Progenitor cell of endocrine pancreas (in vitro differentiated cells): Measurements from ENCODE around the gene CELSR3. TPM values are rescaled to one million over a fixed set of nuclear protein-coding genes. Genes with fewer than 3 reads are reported as not detected.

ENCODE experiments used
- DNase-seq: peaks from one replicate; pipeline ENCODE4 v3.0.0; 2021; ENCODE audit warnings: low spot score; ENCODE audit not compliant: unreplicated experiment
- H3K27ac Mint-ChIP-seq: 2 replicates; pipeline ENCODE4 v1.8.0; 2021; ENCODE audit warnings: mild to moderate bottlenecking, moderate library complexity, mixed read lengths
- H3K27me3 Mint-ChIP-seq: 2 replicates; pipeline ENCODE4 v1.8.0; 2021; ENCODE audit warnings: mixed read lengths
- H3K36me3 Mint-ChIP-seq: 2 replicates; pipeline ENCODE4 v1.8.0; 2022; ENCODE audit warnings: mixed read lengths; ENCODE audit not compliant: insufficient read depth
- H3K4me1 Mint-ChIP-seq: 2 replicates; pipeline ENCODE4 v1.8.0; 2021; ENCODE audit warnings: low read depth, mixed read lengths
- H3K4me3 Mint-ChIP-seq: 2 replicates; pipeline ENCODE4 v1.8.0; 2021; ENCODE audit warnings: low read depth, mild to moderate bottlenecking, moderate library complexity, mixed read lengths
- H3K9me3 Mint-ChIP-seq: 2 replicates; pipeline ENCODE4 v1.8.0; 2021; ENCODE audit warnings: low read depth, mixed read lengths
- total RNA-seq: library from RNA; stranded (reverse); gene quantifications from 2 replicates; pipeline ENCODE4 v1.2.1, GENCODE V29; 2021
- TF ChIP-seq, protein P1 (sequence below): fragments of 200-600 bp; sonication (generic); IDR thresholded peaks from one replicate; pipeline ENCODE4 v1.5.0; 2021; ENCODE audit warnings: antibody characterized with exemption, mild to moderate bottlenecking; ENCODE audit not compliant: unreplicated experiment

CELSR3 gene
- total RNA-seq, 1 donor from 2014 or later = 14.9 TPM

DNA sequence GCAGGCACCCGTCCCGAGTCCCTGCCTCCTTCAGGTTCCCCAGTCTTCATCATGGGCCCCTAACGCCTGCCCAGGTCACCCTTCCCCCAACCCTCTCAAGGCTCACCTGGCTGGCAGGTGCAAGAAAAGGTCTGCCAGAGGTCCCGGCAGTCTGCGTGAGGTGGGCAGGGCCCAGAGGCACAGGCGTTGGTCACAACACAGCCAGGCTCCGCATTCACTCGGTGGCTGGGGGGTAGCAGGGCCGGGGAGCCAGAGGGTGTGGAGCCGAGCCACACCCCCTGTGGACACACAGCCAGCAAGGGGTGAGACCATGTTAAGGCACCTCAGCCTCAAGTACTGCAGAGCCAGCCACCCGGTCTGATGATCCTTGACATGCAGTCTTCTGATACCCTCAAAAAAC, 10.9 kb downstream of the CELSR3 start:
- peaks cover 2% of the 10 kb centered on the region for H3K36me3 Mint-ChIP-seq
- DNase-seq = no peak
- TF ChIP-seq, protein P1, sequence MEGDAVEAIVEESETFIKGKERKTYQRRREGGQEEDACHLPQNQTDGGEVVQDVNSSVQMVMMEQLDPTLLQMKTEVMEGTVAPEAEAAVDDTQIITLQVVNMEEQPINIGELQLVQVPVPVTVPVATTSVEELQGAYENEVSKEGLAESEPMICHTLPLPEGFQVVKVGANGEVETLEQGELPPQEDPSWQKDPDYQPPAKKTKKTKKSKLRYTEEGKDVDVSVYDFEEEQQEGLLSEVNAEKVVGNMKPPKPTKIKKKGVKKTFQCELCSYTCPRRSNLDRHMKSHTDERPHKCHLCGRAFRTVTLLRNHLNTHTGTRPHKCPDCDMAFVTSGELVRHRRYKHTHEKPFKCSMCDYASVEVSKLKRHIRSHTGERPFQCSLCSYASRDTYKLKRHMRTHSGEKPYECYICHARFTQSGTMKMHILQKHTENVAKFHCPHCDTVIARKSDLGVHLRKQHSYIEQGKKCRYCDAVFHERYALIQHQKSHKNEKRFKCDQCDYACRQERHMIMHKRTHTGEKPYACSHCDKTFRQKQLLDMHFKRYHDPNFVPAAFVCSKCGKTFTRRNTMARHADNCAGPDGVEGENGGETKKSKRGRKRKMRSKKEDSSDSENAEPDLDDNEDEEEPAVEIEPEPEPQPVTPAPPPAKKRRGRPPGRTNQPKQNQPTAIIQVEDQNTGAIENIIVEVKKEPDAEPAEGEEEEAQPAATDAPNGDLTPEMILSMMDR = no peak
- H3K27ac Mint-ChIP-seq = no peak overlapping the region
- no peak overlapping the region for H3K4me3 Mint-ChIP-seq
- H3K9me3 Mint-ChIP-seq = no peaks in the 10 kb centered on the region
- peaks cover 4% of the 10 kb centered on the region for H3K4me1 Mint-ChIP-seq
- peaks cover 3% of the 10 kb centered on the region for H3K27me3 Mint-ChIP-seq

- Mint-ChIP-seq H3K36me3 (peaks cover 2% of the 10 kb centered on the region), H3K4me3 (no peak overlapping the region), H3K27me3 (peaks cover 3% of the 10 kb centered on the region), H3K4me1 (peaks cover 4% of the 10 kb centered on the region), H3K27ac (no peak overlapping the region), H3K9me3 (no peaks in the 10 kb centered on the region)
- DNase-seq = no peak
- TF ChIP-seq, protein P1 = no peak
Observed at GRCh38 chr3:48650723-48651122, 12.0 kb downstream of the CELSR3 start.

GRCh38 chr3:48648188-48648850, 14.4 kb downstream of the CELSR3 start:
- Mint-ChIP-seq H3K36me3 (peaks cover 2% of the 10 kb centered on the region), H3K27me3 (no peaks in the 10 kb centered on the region), H3K4me3 (no peak overlapping the region), H3K9me3 (no peaks in the 10 kb centered on the region), H3K4me1 (peaks cover 4% of the 10 kb centered on the region), H3K27ac (no peak overlapping the region)
- TF ChIP-seq, protein P1 = no peak
- no peak for DNase-seq

- H3K4me1 Mint-ChIP-seq = peaks cover 4% of the 10 kb centered on the region
- no peak overlapping the region for H3K4me3 Mint-ChIP-seq
- no peaks in the 10 kb centered on the region for H3K9me3 Mint-ChIP-seq
- no peaks in the 10 kb centered on the region for H3K27me3 Mint-ChIP-seq
- H3K27ac Mint-ChIP-seq = no peak overlapping the region
- peaks cover 2% of the 10 kb centered on the region for H3K36me3 Mint-ChIP-seq
- no peak for DNase-seq
- TF ChIP-seq, protein P1 = no peak
Observed at GRCh38 chr3:48647714-48648113, 15.0 kb downstream of the CELSR3 start.

GRCh38 chr3:48644898-48645760, 17.6 kb downstream of the CELSR3 start:
- Mint-ChIP-seq H3K36me3 (peaks cover 2% of the 10 kb centered on the region), H3K27me3 (no peaks in the 10 kb centered on the region), H3K4me3 (no peak overlapping the region), H3K27ac (no peak overlapping the region), H3K9me3 (no peaks in the 10 kb centered on the region), H3K4me1 (no peaks in the 10 kb centered on the region)
- DNase-seq = no peak
- TF ChIP-seq, protein P1 = no peak
